Measurements from ENCODE around the gene SGCD. TPM values are rescaled to one million over a fixed set of nuclear protein-coding genes. Genes with fewer than 3 reads are reported as not detected.

SGCD gene
- total RNA-seq, 2 experiments from 2014 or later = not detected

GRCh38 chr5:156466871-156467270, 139.9 kb downstream of the SGCD start:
- CTCF ChIA-PET = no interaction called here

GRCh38 chr5:156469636-156470035, 142.7 kb downstream of the SGCD start:
- POLR2A ChIA-PET = no interaction called here
- H3K36me3 ChIP-seq (ENCODE audit: insufficient read depth, low read length) = no peaks in the 10 kb centered on the region
- ATAC-seq (ENCODE audit: poor library complexity) = no peak
- no peak overlapping the region for H3K4me3 ChIP-seq (ENCODE audit: low read length)
- no peak for DNase-seq
- H3K27ac ChIP-seq (ENCODE audit: low read depth in 1 of 2, low read length in 2 of 2) = no peak overlapping the region
- Mint-ChIP-seq H3K27ac (no peak overlapping the region), H3K4me1 (ENCODE audit: low read depth) (no peaks in the 10 kb centered on the region), H3K9me3 (no peaks in the 10 kb centered on the region), H3K36me3 (ENCODE audit: low read depth) (no peaks in the 10 kb centered on the region), H3K27me3 (peaks cover 10% of the 10 kb centered on the region), H3K4me3 (no peak overlapping the region)
- intact Hi-C loops (cut with DNase I, micrococcal nuclease) = no loop called here
- CTCF ChIA-PET = interaction anchor here (0.5 kb wide), 1 partner anchor 13 kb away, joined by 3 read pairs; no protein-coding TSS in a partner anchor
- TF ChIP-seq, protein P1, sequence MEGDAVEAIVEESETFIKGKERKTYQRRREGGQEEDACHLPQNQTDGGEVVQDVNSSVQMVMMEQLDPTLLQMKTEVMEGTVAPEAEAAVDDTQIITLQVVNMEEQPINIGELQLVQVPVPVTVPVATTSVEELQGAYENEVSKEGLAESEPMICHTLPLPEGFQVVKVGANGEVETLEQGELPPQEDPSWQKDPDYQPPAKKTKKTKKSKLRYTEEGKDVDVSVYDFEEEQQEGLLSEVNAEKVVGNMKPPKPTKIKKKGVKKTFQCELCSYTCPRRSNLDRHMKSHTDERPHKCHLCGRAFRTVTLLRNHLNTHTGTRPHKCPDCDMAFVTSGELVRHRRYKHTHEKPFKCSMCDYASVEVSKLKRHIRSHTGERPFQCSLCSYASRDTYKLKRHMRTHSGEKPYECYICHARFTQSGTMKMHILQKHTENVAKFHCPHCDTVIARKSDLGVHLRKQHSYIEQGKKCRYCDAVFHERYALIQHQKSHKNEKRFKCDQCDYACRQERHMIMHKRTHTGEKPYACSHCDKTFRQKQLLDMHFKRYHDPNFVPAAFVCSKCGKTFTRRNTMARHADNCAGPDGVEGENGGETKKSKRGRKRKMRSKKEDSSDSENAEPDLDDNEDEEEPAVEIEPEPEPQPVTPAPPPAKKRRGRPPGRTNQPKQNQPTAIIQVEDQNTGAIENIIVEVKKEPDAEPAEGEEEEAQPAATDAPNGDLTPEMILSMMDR (IDR thresholded peaks at IDR 0.05) = no peak
- no peaks in the 10 kb centered on the region for H3K9me3 ChIP-seq (ENCODE audit: control insufficient read depth in 1 of 2, insufficient read depth in 1 of 2, low read length in 2 of 2)
- no peaks in the 10 kb centered on the region for H3K4me1 ChIP-seq (ENCODE audit: insufficient read depth, low read length)
- no peaks in the 10 kb centered on the region for H3K27me3 ChIP-seq (ENCODE audit: control insufficient read depth in 1 of 2, insufficient read depth in 2 of 2, low read length in 2 of 2)

More at GRCh38 chr5:156466871-156467270, 139.9 kb downstream of the SGCD start:
- Mint-ChIP-seq H3K9me3 (no peaks in the 10 kb centered on the region), H3K36me3 (ENCODE audit: low read depth) (no peaks in the 10 kb centered on the region), H3K27ac (no peak overlapping the region), H3K4me3 (no peak overlapping the region), H3K27me3 (peaks cover 11% of the 10 kb centered on the region), H3K4me1 (ENCODE audit: low read depth) (no peaks in the 10 kb centered on the region)
- DNase-seq (no peak), ATAC-seq (ENCODE audit: poor library complexity) (no peak)
- intact Hi-C loops (cut with DNase I, micrococcal nuclease) = no loop called here
- Histone ChIP-seq H3K36me3 (ENCODE audit: insufficient read depth, low read length) (no peaks in the 10 kb centered on the region), H3K9me3 (ENCODE audit: control insufficient read depth in 1 of 2, insufficient read depth in 1 of 2, low read length in 2 of 2) (no peaks in the 10 kb centered on the region), H3K27me3 (ENCODE audit: control insufficient read depth in 1 of 2, insufficient read depth in 2 of 2, low read length in 2 of 2) (no peaks in the 10 kb centered on the region), H3K27ac (ENCODE audit: low read depth in 1 of 2, low read length in 2 of 2) (no peak overlapping the region), H3K4me1 (ENCODE audit: insufficient read depth, low read length) (no peaks in the 10 kb centered on the region), H3K4me3 (ENCODE audit: low read length) (no peak overlapping the region)
- TF ChIP-seq, protein P1 (IDR thresholded peaks at IDR 0.05) = no peak
- POLR2A ChIA-PET = no interaction called here

DNA sequence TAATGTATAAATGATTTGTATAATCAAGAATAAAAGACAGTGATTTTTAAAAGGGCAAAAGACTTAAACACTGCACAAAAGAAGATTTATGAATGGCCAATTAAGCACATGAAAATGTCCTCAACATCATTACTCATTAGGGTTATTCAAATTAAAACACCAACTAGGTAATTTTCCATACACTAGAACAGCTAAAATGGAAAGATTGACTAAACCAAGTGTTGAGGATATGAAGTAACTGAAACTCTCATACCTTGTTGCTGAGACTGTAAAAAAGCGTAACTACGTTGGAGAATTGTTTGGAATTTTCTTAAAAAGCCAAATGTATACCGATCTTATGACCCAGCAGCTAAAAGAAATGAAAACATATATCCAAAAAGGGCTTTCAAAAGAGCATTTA, 144.9 kb downstream of the SGCD start:
- Histone ChIP-seq H3K27me3 (ENCODE audit: control insufficient read depth in 1 of 2, insufficient read depth in 2 of 2, low read length in 2 of 2) (no peaks in the 10 kb centered on the region), H3K4me1 (ENCODE audit: insufficient read depth, low read length) (no peaks in the 10 kb centered on the region), H3K9me3 (ENCODE audit: control insufficient read depth in 1 of 2, insufficient read depth in 1 of 2, low read length in 2 of 2) (no peaks in the 10 kb centered on the region), H3K4me3 (ENCODE audit: low read length) (no peak overlapping the region), H3K36me3 (ENCODE audit: insufficient read depth, low read length) (no peaks in the 10 kb centered on the region), H3K27ac (ENCODE audit: low read depth in 1 of 2, low read length in 2 of 2) (no peak overlapping the region)
- no peaks in the 10 kb centered on the region for H3K4me1 Mint-ChIP-seq (ENCODE audit: low read depth)
- no peaks in the 10 kb centered on the region for H3K36me3 Mint-ChIP-seq (ENCODE audit: low read depth)
- no peaks in the 10 kb centered on the region for H3K27me3 Mint-ChIP-seq
- H3K4me3 Mint-ChIP-seq = no peak overlapping the region
- intact Hi-C loops (cut with DNase I, micrococcal nuclease) = no loop called here
- no peaks in the 10 kb centered on the region for H3K9me3 Mint-ChIP-seq
- ATAC-seq (ENCODE audit: poor library complexity) (no peak), DNase-seq (no peak)
- H3K27ac Mint-ChIP-seq = no peak overlapping the region
- TF ChIP-seq, protein P1 (IDR thresholded peaks at IDR 0.05) = no peak
- POLR2A ChIA-PET = no interaction called here
- CTCF ChIA-PET = no interaction called here

Measured in CD4-positive, alpha-beta T cell (primary cell).